PC-3 (cell line): ENCODE measurements around the gene SEC31B. TPM values are rescaled to one million over a fixed set of nuclear protein-coding genes. Genes with fewer than 3 reads are reported as not detected.

ENCODE experiments used
- ATAC-seq: fragments of 200-7000 bp; cut with Tn5 transposase; 2 replicates; pipeline ENCODE4 v1.9.1; 2020; ENCODE audit warnings: mild to moderate bottlenecking, moderate library complexity
- BruUV-seq: library from RNA; stranded (reverse); fragments of 400-500 nt; replicated peaks from 2 replicates; lab custom pipeline; 2021; lab: Mats Ljungman, UMichigan
- CTCF ChIA-PET: fragments of 300-600 bp; sonication (Branson Sonifier 250); formaldehyde crosslinking; loops from one replicate; lab custom pipeline; 2022; ENCODE audit warnings: antibody characterized with exemption; lab: Charles Lee
- POLR2A ChIA-PET: fragments of 300-600 bp; sonication (Branson Sonifier 250); formaldehyde crosslinking; loops from one replicate; lab custom pipeline; 2022; ENCODE audit warnings: antibody characterized with exemption; ENCODE audit not compliant: unreplicated experiment; lab: Charles Lee
- DNase-seq: peaks from one replicate; pipeline ENCODE4 v3.0.0-alpha.2; 2015
- H2AFZ ChIP-seq: fragments of 300-600 bp; sonication (generic); 2 replicates; pipeline ENCODE4 v1.6.0; 2016; ENCODE audit warnings: antibody characterized with exemption, low read length
- H3F3A ChIP-seq: fragments of 300-600 bp; sonication (generic); one replicate; pipeline ENCODE4 v1.6.0; 2017; ENCODE audit warnings: antibody characterized with exemption, low read length, control low read depth, mild to moderate bottlenecking; ENCODE audit not compliant: unreplicated experiment
- H3K27ac ChIP-seq: fragments of 300-600 bp; sonication (generic); 2 replicates; pipeline ENCODE4 v1.5.1; 2016; ENCODE audit warnings: mild to moderate bottlenecking, low read length
- H3K27me3 ChIP-seq: fragments of 300-600 bp; sonication (generic); 2 replicates; pipeline ENCODE4 v1.6.1; 2016; ENCODE audit warnings: low read length, mixed read lengths
- H3K36me3 ChIP-seq: fragments of 300-600 bp; sonication (generic); 2 replicates; pipeline ENCODE4 v1.6.1; 2016; ENCODE audit warnings: low read depth, mixed run types, low read length, mixed read lengths
- H3K4me1 ChIP-seq: fragments of 300-600 bp; sonication (generic); 2 replicates; pipeline ENCODE4 v1.5.1; 2016; ENCODE audit warnings: low read length; ENCODE audit not compliant: insufficient read depth
- H3K4me2 ChIP-seq: fragments of 300-600 bp; sonication (generic); 2 replicates; pipeline ENCODE4 v1.6.0; 2016; ENCODE audit warnings: low read length
- H3K4me3 ChIP-seq: fragments of 300-600 bp; sonication (generic); 2 replicates; pipeline ENCODE4 v1.5.1; 2016; ENCODE audit warnings: mild to moderate bottlenecking, low read length, mixed read lengths
- H3K79me2 ChIP-seq: fragments of 300-600 bp; sonication (generic); 2 replicates; pipeline ENCODE4 v1.6.1; 2017; ENCODE audit warnings: low read length, mixed read lengths
- H3K9ac ChIP-seq: fragments of 300-600 bp; sonication (generic); 2 replicates; pipeline ENCODE4 v1.6.0; 2016; ENCODE audit warnings: mild to moderate bottlenecking, low read length
- H3K9me2 ChIP-seq: fragments of 300-600 bp; sonication (generic); replicated peaks from 2 replicates; pipeline ENCODE4 v1.6.1; 2016; ENCODE audit warnings: mixed run types, low read length, mixed read lengths
- H3K9me3 ChIP-seq: fragments of 300-600 bp; sonication (generic); 2 replicates; pipeline ENCODE4 v1.6.1; 2016; ENCODE audit warnings: low read length, mixed read lengths
- H4K20me1 ChIP-seq: fragments of 300-600 bp; sonication (generic); 2 replicates; pipeline ENCODE4 v1.6.1; 2016; ENCODE audit warnings: low read length, mixed read lengths
- CTCF ChIP-seq: fragments of 300-600 bp; sonication (generic); conservative IDR thresholded peaks from 2 replicates; pipeline ENCODE4 v1.5.1; 2017; ENCODE audit warnings: antibody characterized with exemption, low read depth, mild to moderate bottlenecking, low read length
- EZH2 ChIP-seq: fragments of 300-600 bp; sonication (generic); IDR thresholded peaks from one replicate; pipeline ENCODE4 v1.6.1; 2017; ENCODE audit warnings: antibody characterized with exemption, mild to moderate bottlenecking, low read length; ENCODE audit not compliant: unreplicated experiment
- EZH2phosphoT487 ChIP-seq: fragments of 300-600 bp; sonication (generic); IDR thresholded peaks from 2 replicates; pipeline ENCODE4 v1.6.1; 2018; ENCODE audit warnings: mild to moderate bottlenecking, antibody characterized with exemption, low read length, borderline replicate concordance
- intact Hi-C: fragments of 100-400 bp; cut with micrococcal nuclease; formaldehyde crosslinking; loops from 2 replicates; pipeline ENCODE4 v1.9.0; 2023
- total RNA-seq: library from RNA; depleted of rRNA; stranded (reverse); fragments of >200 nt; gene quantifications from 2 replicates; pipeline ENCODE4 v1.2.3, GENCODE V29; 2014

SEC31B gene
- total RNA-seq, 1 experiment from 2014 or later, result 1.6 TPM

- H3K9ac ChIP-seq, result no peak overlapping the region
- H3K4me3 ChIP-seq, result no peak overlapping the region
- no peaks in the 10 kb centered on the region for H3K36me3 ChIP-seq
- peak; percentile 41 for ATAC-seq
- no peak overlapping the region for H3K27ac ChIP-seq
- no peaks in the 10 kb centered on the region for H3K79me2 ChIP-seq
- no peaks in the 10 kb centered on the region for H3K9me2 ChIP-seq
- CTCF ChIA-PET, result interaction anchor here (0.6 to 1.3 kb wide), 8 partner anchors 9 to 360 kb away, joined by 4 to 20 read pairs (median 6); partner anchors contain the start of gene HIF1AN
- POLR2A ChIA-PET, result no interaction called here
- H3K9me3 ChIP-seq, result no peaks in the 10 kb centered on the region
- intact Hi-C loops, result loop anchor here (1.0 kb wide), 2 partner anchors 84 to 360 kb away; no protein-coding TSS in a partner anchor
- H3F3A ChIP-seq, result no peaks in the 10 kb centered on the region
- peaks cover 24% of the 10 kb centered on the region for H3K4me1 ChIP-seq
- no peak for TF ChIP-seq EZH2phosphoT487
- peak; percentile 74 for TF ChIP-seq CTCF
- no TSS peak for BruUV-seq
- H4K20me1 ChIP-seq, result no peaks in the 10 kb centered on the region
- no peaks in the 10 kb centered on the region for H3K27me3 ChIP-seq
- no peak overlapping the region for H2AFZ ChIP-seq
- H3K4me2 ChIP-seq, result no peak overlapping the region
- peak; percentile 73 for DNase-seq
Measured at GRCh38 chr10:100518761-100519241, 860 bp downstream of the SEC31B start.

- Histone ChIP-seq H3K27me3 (no peaks in the 10 kb centered on the region), H3K9me2 (no peaks in the 10 kb centered on the region), H3K27ac (no peak overlapping the region), H3K79me2 (no peaks in the 10 kb centered on the region), H3K36me3 (no peaks in the 10 kb centered on the region), H3K9ac (no peak overlapping the region), H3K4me1 (peaks cover 8% of the 10 kb centered on the region; the same call in 1 of the 2 replicates), H3F3A (no peaks in the 10 kb centered on the region), H3K4me3 (no peak overlapping the region), H3K9me3 (no peaks in the 10 kb centered on the region), H2AFZ (no peak overlapping the region), H3K4me2 (no peak overlapping the region), H4K20me1 (no peaks in the 10 kb centered on the region)
- ChIA-PET POLR2A (no interaction called here), CTCF (no interaction called here)
- TF ChIP-seq CTCF (0 out of 2 replicates have a peak, but pooled peaks have one; percentile 30), EZH2 (no peak), EZH2phosphoT487 (no peak)
- no peak for ATAC-seq
- DNase-seq, result no peak
- intact Hi-C loops, result no loop called here
- no TSS peak for BruUV-seq
Measured at GRCh38 chr10:100516847-100517246, 2.8 kb downstream of the SEC31B start.

GRCh38 chr10:100515612-100516011 is 4.0 kb downstream of the SEC31B start:
- Histone ChIP-seq H3K27ac (no peak overlapping the region), H3K4me3 (no peak overlapping the region), H3K27me3 (no peaks in the 10 kb centered on the region), H3K9me2 (no peaks in the 10 kb centered on the region), H3K9ac (no peak overlapping the region), H3K4me2 (no peak overlapping the region), H4K20me1 (no peaks in the 10 kb centered on the region), H3K4me1 (0 out of 2 replicates have a peak, but pooled peaks cover under 1% of the 10 kb centered on the region), H2AFZ (no peak overlapping the region), H3K9me3 (no peaks in the 10 kb centered on the region), H3F3A (no peaks in the 10 kb centered on the region), H3K79me2 (no peaks in the 10 kb centered on the region), H3K36me3 (no peaks in the 10 kb centered on the region)
- ChIA-PET CTCF (no interaction called here), POLR2A (no interaction called here)
- no peak for TF ChIP-seq CTCF
- no peak for TF ChIP-seq EZH2
- TF ChIP-seq EZH2phosphoT487, result no peak
- no peak for ATAC-seq
- BruUV-seq, result no TSS peak
- intact Hi-C loops, result no loop called here
- no peak for DNase-seq
